Measurements from ENCODE around the gene ZNF215.

Gene ZNF215

DNA sequence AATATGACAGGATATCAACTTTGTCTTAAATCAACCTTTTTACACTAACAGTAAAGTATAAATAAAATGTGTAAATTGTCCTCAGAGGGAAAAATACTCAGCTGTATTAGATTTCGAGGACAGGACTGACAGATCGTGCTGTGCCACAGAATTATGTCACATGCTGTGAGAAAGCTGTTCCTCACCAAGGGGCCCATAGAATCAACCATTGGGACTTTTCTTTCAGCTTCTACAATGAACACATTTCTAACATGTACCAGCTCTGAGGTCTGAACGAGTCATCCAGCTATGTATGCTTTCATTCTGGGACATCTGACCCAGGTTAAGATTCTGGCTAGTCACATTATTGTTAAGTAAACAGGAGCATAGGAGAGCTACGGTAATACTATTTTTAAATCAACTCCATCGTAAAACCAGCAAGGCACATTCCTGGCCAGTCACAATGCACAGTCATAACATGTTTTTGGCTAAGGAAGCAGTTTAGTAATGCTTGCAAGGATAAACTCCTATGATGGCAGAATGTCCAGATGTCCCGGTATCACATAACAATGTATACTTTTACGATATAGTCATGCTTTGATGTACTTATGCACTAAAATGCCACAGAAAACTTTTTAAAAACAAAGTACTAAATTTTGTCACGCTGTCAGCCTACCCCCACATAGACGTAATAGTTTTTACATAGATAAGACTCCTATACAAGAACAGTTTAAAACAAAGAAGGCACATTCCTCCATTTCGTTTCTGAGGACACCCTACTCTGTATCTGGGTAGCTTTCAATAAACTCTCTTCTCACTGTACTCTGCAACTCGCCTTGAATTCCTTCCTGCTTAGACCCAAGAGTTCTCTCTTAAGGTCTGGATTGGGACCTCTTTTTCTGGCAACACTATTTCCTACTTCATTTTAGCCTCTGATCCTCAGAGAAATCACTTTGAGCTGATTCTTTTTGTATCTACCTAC lies 66.5 kb downstream of the ZNF215 start:
- TF ChIP-seq, protein P1, sequence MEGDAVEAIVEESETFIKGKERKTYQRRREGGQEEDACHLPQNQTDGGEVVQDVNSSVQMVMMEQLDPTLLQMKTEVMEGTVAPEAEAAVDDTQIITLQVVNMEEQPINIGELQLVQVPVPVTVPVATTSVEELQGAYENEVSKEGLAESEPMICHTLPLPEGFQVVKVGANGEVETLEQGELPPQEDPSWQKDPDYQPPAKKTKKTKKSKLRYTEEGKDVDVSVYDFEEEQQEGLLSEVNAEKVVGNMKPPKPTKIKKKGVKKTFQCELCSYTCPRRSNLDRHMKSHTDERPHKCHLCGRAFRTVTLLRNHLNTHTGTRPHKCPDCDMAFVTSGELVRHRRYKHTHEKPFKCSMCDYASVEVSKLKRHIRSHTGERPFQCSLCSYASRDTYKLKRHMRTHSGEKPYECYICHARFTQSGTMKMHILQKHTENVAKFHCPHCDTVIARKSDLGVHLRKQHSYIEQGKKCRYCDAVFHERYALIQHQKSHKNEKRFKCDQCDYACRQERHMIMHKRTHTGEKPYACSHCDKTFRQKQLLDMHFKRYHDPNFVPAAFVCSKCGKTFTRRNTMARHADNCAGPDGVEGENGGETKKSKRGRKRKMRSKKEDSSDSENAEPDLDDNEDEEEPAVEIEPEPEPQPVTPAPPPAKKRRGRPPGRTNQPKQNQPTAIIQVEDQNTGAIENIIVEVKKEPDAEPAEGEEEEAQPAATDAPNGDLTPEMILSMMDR (IDR thresholded peaks at IDR 0.05; ENCODE audit: insufficient read depth, low read length, poor library complexity, severe bottlenecking), result no peak
- no peak for DNase-seq (ENCODE audit: extremely low read depth, insufficient read length)
- Histone ChIP-seq H3K27me3 (replicated peaks; ENCODE audit: control insufficient read depth, insufficient read depth, low read length) (no peaks in the 10 kb centered on the region), H3K4me3 (replicated peaks; ENCODE audit: low read depth, low read length) (no peak overlapping the region), H3K36me3 (ENCODE audit: control insufficient read depth, insufficient read depth, low read length) (no peaks in the 10 kb centered on the region)

DNA sequence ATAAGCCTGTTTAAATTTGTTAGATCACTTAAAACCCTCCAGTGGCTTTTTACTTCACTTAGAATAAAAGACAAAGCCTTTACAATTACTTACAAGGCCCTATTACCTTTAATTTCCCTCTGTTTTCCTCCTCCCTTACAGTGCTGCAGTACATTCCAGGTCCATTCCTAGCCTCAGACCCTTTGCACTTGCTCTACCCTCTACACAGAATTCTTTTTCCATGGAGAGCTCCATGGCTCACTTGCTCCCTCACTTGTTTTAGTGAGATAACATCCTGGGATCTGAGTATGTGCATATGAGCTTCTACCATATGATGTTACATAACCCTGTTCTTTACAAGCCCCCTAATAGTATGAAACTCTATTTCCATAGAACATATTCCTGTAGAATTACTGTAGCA lies 69.5 kb downstream of the ZNF215 start:
- TF ChIP-seq, protein P1 (IDR thresholded peaks at IDR 0.05; ENCODE audit: insufficient read depth, low read length, poor library complexity, severe bottlenecking), result no peak
- H3K27me3 ChIP-seq (replicated peaks; ENCODE audit: control insufficient read depth, insufficient read depth, low read length), result no peaks in the 10 kb centered on the region
- H3K36me3 ChIP-seq (ENCODE audit: control insufficient read depth, insufficient read depth, low read length), result no peaks in the 10 kb centered on the region

DNA sequence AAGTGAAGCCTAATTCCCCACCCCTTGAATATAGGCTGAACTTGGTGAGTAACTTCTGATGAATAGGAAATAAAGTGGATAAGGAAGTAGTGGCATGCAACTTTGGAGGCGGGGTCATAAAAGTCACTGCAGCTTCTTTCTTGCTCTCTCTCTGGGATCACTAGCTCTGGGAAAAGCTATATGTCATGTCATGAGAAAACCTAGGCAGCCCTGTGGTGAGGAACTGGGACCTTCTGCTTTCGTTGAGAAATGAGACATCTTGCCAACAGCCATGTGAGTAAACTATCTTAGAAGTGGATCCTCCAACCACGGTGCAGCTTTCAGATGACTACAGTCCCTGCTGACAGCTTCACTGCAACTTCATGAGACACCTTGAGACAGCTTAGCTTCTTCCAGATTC lies 78.3 kb downstream of the ZNF215 start:
- TF ChIP-seq, protein P1 (IDR thresholded peaks at IDR 0.05; ENCODE audit: insufficient read depth, low read length, poor library complexity, severe bottlenecking), result no peak
- no peaks in the 10 kb centered on the region for H3K27me3 ChIP-seq (replicated peaks; ENCODE audit: control insufficient read depth, insufficient read depth, low read length)
- H3K36me3 ChIP-seq (ENCODE audit: control insufficient read depth, insufficient read depth, low read length), result no peaks in the 10 kb centered on the region
- no peak for DNase-seq (ENCODE audit: extremely low read depth, insufficient read length)
- no peak overlapping the region for H3K4me3 ChIP-seq (replicated peaks; ENCODE audit: low read depth, low read length)

More for the DNA sequence above, 69.5 kb downstream of the ZNF215 start:
- no peak for DNase-seq (ENCODE audit: extremely low read depth, insufficient read length)
- no peak overlapping the region for H3K4me3 ChIP-seq (replicated peaks; ENCODE audit: low read depth, low read length)
